Pancreas (tissue), 10 donors: ENCODE results near the gene SERPINA9. TPM values are rescaled to one million over a fixed set of nuclear protein-coding genes. Genes with fewer than 3 reads are reported as not detected.
A peak's percentile ranks its signal among the peaks of the same experiment; 100 is the strongest.

ENCODE experiments used
- ATAC-seq, 4 donors: fragments of 200-7000 bp; cut with Tn5 transposase; one replicate each; pipeline versions ENCODE4 v1.8.0 to v1.9.1; 2020; ENCODE audit warnings: mild to moderate bottlenecking in 4 of 4, moderate library complexity in 4 of 4
- DNase-seq, 6 donors: peaks; one replicate each; pipeline ENCODE4 v3.0.0-alpha.2; 2020
- FAIRE-seq: peaks from 2 replicates; lab custom pipeline; 2012; peaks lifted over from hg19 to GRCh38; lab: Jason Lieb, UNC
- H3K27ac ChIP-seq, 4 donors: fragments of 200-600 bp; sonication (generic); 1 replicate in 3 of 4; 2 replicates in 1 of 4; pipeline versions ENCODE4 v1.5.0 to v1.8.0; 2020
- H3K27me3 ChIP-seq, 4 donors: fragments of 200-600 bp; one replicate each; pipeline ENCODE4 v1.8.0; 2021
- H3K36me3 ChIP-seq, 3 donors: fragments of 200-600 bp; sonication (generic) in 1 of 3; one replicate each; pipeline versions ENCODE4 v1.5.0 to v1.8.0; 2020 to 2021
- H3K4me1 ChIP-seq, 3 donors: fragments of 200-600 bp; one replicate each; pipeline ENCODE4 v1.8.0; 2021
- H3K4me3 ChIP-seq, 4 donors: fragments of 200-600 bp; sonication (generic) in 2 of 4; one replicate each; pipeline versions ENCODE4 v1.5.0 to v1.8.0; 2020 to 2021
- H3K9me3 ChIP-seq, 4 donors: fragments of 200-600 bp; one replicate each; pipeline ENCODE4 v1.8.0; 2021
- WGBS, 2 donors: extraction: QIAGEN DNeasy Blood & Tissue Kit; methylation state at CpG; one replicate each; pipeline ENCODE4 v1.1.7; 2013; 5-methylcytosine and 5-hydroxymethylcytosine counted together
- intact Hi-C, 3 donors: fragments of 100-400 bp; cut with DNase I; formaldehyde crosslinking; loops; one replicate each; pipeline versions ENCODE4 v1.11.1 to v1.14.2; 2022
- polyA plus RNA-seq, 2 donors: library from polyadenylated mRNA; stranded (reverse); fragments of 200-250 nt; gene quantifications; one replicate each; pipeline ENCODE4 v1.2.3, GENCODE V29; 2013
- total RNA-seq, 6 donors: library from RNA; stranded (reverse); fragmentation: NEBNext Ultra II Directional in 4 of 6; extraction: Animal tissue kit (Norgen Biotek cat#: 25700) in 4 of 6; gene quantifications; one replicate each; pipeline versions ENCODE4 v1.2.1 to v1.2.4, GENCODE V29; 2021 to 2023
- TF ChIP-seq, protein P1 (sequence below), 4 donors: fragments of 200-600 bp; sonication (generic) in 3 of 4; IDR thresholded peaks; one replicate each; pipeline versions ENCODE4 v1.5.0 to v1.8.0; 2021; ENCODE audit warnings: antibody characterized with exemption in 4 of 4
- donor health status: healthy with polysubstance abuse.
- donor health status: DM: no; HTN: no; CAD: no; lungs with moderate emphysema.
- donor health status: DM: no; HTN: no; CAD: no.
- donor health status: control.
- donor health status: control.
- donor health status: Bipolar disorder and iron deficiency.
- donor health status: DM: yes; HTN: yes; CAD: no.
- donor health status: DM: no; HTN: no; CAD: no.
- donor health status: DM: no; HTN: no; CAD: no.
- donor health status: DM: yes; HTN: yes; CAD: no.

SERPINA9 gene
- total and polyA plus RNA-seq, 8 donors = not detected

DNA sequence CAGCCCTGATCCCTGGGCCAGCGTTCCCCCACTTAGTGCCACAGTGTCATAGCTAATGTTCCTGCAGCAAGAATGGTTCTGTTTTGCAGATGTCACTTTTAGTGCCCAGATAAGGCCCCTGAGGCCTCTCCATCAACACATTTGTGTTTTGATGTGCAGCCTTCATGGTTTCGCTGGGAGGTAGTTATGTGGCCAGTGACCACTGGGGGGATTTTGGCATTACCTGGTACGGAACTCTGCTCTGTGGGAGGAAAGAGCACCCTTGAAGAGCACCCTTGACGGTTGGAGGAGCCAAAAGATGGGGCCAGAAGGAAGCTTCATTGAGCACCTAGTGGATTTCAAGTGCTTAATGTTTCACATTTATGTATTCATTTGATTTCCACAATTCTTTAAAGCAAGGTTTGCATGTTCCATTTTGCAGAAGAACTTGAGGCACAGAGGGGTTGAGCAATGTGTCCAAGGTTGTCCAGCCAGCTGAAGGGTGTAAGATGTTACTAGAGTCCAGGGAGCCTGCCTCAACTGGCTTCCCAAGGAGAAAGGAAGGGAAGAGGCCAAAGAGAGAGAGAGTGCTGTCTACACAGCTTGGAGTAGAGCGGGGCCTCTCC is 36.4 kb downstream of the SERPINA9 start:
- DNase-seq (no peak), ATAC-seq (no peak), FAIRE-seq (no peak)
- Histone ChIP-seq H3K9me3 (no peaks in the 10 kb centered on the region), H3K27me3 (no peaks in the 10 kb centered on the region), H3K4me1 (no peaks in the 10 kb centered on the region), H3K36me3 (no peaks in the 10 kb centered on the region), H3K4me3 (no peak overlapping the region), H3K27ac (no peak overlapping the region)
- TF ChIP-seq, protein P1, sequence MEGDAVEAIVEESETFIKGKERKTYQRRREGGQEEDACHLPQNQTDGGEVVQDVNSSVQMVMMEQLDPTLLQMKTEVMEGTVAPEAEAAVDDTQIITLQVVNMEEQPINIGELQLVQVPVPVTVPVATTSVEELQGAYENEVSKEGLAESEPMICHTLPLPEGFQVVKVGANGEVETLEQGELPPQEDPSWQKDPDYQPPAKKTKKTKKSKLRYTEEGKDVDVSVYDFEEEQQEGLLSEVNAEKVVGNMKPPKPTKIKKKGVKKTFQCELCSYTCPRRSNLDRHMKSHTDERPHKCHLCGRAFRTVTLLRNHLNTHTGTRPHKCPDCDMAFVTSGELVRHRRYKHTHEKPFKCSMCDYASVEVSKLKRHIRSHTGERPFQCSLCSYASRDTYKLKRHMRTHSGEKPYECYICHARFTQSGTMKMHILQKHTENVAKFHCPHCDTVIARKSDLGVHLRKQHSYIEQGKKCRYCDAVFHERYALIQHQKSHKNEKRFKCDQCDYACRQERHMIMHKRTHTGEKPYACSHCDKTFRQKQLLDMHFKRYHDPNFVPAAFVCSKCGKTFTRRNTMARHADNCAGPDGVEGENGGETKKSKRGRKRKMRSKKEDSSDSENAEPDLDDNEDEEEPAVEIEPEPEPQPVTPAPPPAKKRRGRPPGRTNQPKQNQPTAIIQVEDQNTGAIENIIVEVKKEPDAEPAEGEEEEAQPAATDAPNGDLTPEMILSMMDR (IDR thresholded peaks at IDR 0.05) = no peak
- intact Hi-C loops = loop anchor here in 1 of 3 donors (10.0 kb wide), 2 partner anchors 105 to 245 kb away; no protein-coding TSS in a partner anchor
- 75 to 80% methylated on average over 5 of the region's 5 CpGs for WGBS, 2 donors

DNA sequence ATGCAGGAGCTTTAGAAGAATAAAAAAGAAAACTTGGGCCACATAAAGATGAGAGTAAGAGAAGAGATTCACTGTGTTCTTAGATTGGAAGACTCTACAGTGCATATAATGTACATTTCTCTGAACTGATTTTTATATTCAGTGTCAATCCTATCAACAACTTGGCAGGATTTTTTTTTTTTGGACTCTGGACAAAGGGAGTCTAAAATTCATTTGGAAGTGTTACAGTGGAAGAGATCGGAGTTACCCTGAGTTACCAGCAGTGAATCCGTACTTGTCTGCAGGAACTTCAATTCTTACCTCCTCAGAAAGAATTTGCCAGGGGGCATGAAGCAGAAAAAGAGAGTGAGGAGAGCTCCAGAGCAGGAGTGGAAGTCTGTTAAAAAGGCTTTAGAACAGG is 47.4 kb downstream of the SERPINA9 start:
- no peak for FAIRE-seq
- H3K4me1 ChIP-seq = no peaks in the 10 kb centered on the region
- H3K27me3 ChIP-seq = no peaks in the 10 kb centered on the region
- H3K4me3 ChIP-seq = no peak overlapping the region
- no peaks in the 10 kb centered on the region for H3K9me3 ChIP-seq
- WGBS, 2 donors = 55 to 69% methylated on average over 2 of the region's 2 CpGs
- no peak for ATAC-seq
- intact Hi-C loops = no loop called here
- TF ChIP-seq, protein P1 (IDR thresholded peaks at IDR 0.05) = no peak
- H3K27ac ChIP-seq = no peak overlapping the region
- DNase-seq = no peak
- H3K36me3 ChIP-seq = no peaks in the 10 kb centered on the region

- H3K27me3 ChIP-seq = no peaks in the 10 kb centered on the region
- FAIRE-seq = no peak
- intact Hi-C loops = no loop called here
- ATAC-seq = peak in 1 of 4 donors; percentile 24
- no peak overlapping the region for H3K4me3 ChIP-seq
- no peaks in the 10 kb centered on the region for H3K4me1 ChIP-seq
- H3K9me3 ChIP-seq = no peaks in the 10 kb centered on the region
- H3K27ac ChIP-seq = no peak overlapping the region
- H3K36me3 ChIP-seq = no peaks in the 10 kb centered on the region
- TF ChIP-seq, protein P1 (IDR thresholded peaks at IDR 0.05) = no peak
- 47 to 52% methylated on average over 9 of the region's 9 CpGs for WGBS, 2 donors
- DNase-seq = no peak
Observed at GRCh38 chr14:94427016-94427613, 48.9 kb downstream of the SERPINA9 start.

DNA sequence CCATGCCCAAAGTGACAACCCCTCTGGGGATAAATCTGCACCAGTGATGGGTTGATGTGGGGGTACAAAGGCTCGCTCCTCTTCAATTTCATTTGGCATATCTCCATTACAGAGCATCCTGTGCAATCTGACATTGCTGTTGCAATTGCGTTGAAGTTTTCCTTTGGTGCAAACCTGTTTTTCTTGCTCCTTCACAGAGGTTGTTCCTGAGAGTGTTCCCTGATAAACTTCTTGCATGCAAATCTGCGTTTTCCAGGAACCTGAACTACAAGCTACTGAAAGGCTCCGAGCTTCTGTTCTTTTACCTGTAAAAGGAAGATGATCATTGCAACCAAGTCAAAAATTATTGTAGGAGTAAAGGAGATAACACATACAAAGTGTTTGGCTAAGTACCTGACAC is 49.5 kb downstream of the SERPINA9 start:
- Histone ChIP-seq H3K36me3 (no peaks in the 10 kb centered on the region), H3K4me1 (no peaks in the 10 kb centered on the region), H3K9me3 (no peaks in the 10 kb centered on the region), H3K27ac (no peak overlapping the region), H3K27me3 (peaks cover 0 to 4% (median 0%) of the 10 kb centered on the region in 4 donors), H3K4me3 (no peak overlapping the region)
- WGBS, 2 donors = 42 to 44% methylated on average over 4 of the region's 4 CpGs
- no peak for DNase-seq
- intact Hi-C loops = no loop called here
- TF ChIP-seq, protein P1 (IDR thresholded peaks at IDR 0.05) = no peak
- FAIRE-seq = no peak
- ATAC-seq = no peak

DNA sequence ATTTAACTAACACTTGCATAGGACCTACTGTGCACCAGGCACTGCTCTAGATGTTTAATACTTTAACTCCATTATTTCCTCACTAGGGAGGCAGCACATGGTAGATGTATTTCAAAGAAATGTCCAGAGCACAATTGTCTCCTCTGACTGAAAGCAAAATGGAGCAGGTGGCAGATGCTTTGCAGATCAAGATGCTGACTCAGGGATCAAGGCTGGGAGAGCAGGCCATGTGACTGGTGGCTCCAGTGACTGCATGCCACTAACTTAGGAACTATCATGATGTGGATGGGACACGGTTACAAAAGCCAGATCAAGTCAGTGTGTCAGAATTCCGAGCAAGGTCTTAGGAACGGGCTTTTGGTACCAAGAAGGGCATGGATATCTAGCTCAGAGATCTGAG is 51.6 kb downstream of the SERPINA9 start:
- no peak for DNase-seq
- H3K36me3 ChIP-seq = no peaks in the 10 kb centered on the region
- WGBS, 2 donors = 59 to 68% methylated on average over 3 of the region's 3 CpGs
- intact Hi-C loops = no loop called here
- no peak overlapping the region for H3K27ac ChIP-seq
- TF ChIP-seq, protein P1 (IDR thresholded peaks at IDR 0.05) = no peak
- no peak for ATAC-seq
- no peaks in the 10 kb centered on the region for H3K4me1 ChIP-seq
- H3K27me3 ChIP-seq = peaks cover 0 to 4% (median 0%) of the 10 kb centered on the region in 4 donors
- H3K4me3 ChIP-seq = no peak overlapping the region
- no peak for FAIRE-seq
- no peaks in the 10 kb centered on the region for H3K9me3 ChIP-seq
